Endothelial cell of umbilical vein (primary cell): ENCODE data around the gene TM9SF4.
"Not testable (repeated sequence)": the region's sequence is repeated elsewhere in the genome, so short reads cannot be mapped to it uniquely, and the experiment has no call there.

Experiments
- POLR2A ChIP-seq: IDR thresholded peaks from 2 replicates; pipeline ENCODE4 v1.6.1; 2012; ENCODE audit warnings: low read depth, mild to moderate bottlenecking, control low read depth, low read length
- POLR2AphosphoS5 ChIP-seq: IDR thresholded peaks from 2 replicates; pipeline ENCODE4 v1.6.1; 2012; ENCODE audit warnings: low read depth, mild to moderate bottlenecking, control low read depth, low read length, moderate library complexity; ENCODE audit not compliant: insufficient read depth
- TF ChIP-seq, protein P1 (sequence below), 2 donors: IDR thresholded peaks; 1 replicate in 1 of 2; 2 replicates in 1 of 2; pipeline ENCODE4 v1.5.1; 2011; ENCODE audit warnings: low read length in 2 of 2, mild to moderate bottlenecking in 2 of 2, moderate library complexity in 2 of 2, control low read depth in 1 of 2, inconsistent platforms in 1 of 2, low read depth in 1 of 2; ENCODE audit not compliant: insufficient read depth in 1 of 2; ENCODE audit errors: extremely low read depth in 1 of 2

DNA sequence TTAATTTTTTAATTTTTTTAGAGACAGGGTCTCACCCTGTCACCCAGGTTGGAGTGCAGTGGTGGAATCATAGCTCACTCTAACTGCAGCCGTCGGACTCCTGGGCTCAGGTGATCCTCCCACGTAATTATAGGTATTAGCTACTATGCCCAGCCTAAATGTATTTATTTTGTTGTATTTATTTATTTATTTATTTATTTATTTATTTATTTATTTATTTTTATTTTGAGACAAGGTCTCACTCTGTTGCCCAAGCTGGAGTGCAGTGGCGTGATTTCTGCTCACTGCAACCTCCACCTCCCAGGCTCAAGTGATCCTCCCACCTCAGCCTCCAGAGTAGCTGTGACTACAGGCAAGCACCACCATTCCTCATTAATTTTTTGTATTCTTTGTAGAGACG, 8.9 kb downstream of the TM9SF4 start:
- TF ChIP-seq, protein P1, sequence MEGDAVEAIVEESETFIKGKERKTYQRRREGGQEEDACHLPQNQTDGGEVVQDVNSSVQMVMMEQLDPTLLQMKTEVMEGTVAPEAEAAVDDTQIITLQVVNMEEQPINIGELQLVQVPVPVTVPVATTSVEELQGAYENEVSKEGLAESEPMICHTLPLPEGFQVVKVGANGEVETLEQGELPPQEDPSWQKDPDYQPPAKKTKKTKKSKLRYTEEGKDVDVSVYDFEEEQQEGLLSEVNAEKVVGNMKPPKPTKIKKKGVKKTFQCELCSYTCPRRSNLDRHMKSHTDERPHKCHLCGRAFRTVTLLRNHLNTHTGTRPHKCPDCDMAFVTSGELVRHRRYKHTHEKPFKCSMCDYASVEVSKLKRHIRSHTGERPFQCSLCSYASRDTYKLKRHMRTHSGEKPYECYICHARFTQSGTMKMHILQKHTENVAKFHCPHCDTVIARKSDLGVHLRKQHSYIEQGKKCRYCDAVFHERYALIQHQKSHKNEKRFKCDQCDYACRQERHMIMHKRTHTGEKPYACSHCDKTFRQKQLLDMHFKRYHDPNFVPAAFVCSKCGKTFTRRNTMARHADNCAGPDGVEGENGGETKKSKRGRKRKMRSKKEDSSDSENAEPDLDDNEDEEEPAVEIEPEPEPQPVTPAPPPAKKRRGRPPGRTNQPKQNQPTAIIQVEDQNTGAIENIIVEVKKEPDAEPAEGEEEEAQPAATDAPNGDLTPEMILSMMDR (IDR thresholded peaks at IDR 0.05; ENCODE audit: extremely low read depth in 1 of 2, insufficient read depth in 1 of 2, low read depth in 1 of 2, low read length in 2 of 2) = not testable (repeated sequence)
- TF ChIP-seq POLR2A, POLR2AphosphoS5: not testable (repeated sequence)
